Epithelial cell of proximal tubule (primary cell): ENCODE measurements around the gene C10orf71. TPM values are rescaled to one million over a fixed set of nuclear protein-coding genes. Genes with fewer than 3 reads are reported as not detected.

ENCODE experiments used
- DNase-seq: peaks from one replicate; pipeline ENCODE4 v3.0.0-alpha.2; 2011; ENCODE audit warnings: low read depth
- H3K4me3 ChIP-seq: 2 replicates; pipeline ENCODE4 v1.5.1; 2011; ENCODE audit warnings: low read depth, mild to moderate bottlenecking, low read length
- total RNA-seq: library from RNA; depleted of rRNA; stranded (reverse); fragments of >200 nt; gene quantifications from 2 replicates; pipeline ENCODE4 v1.2.3, GENCODE V29; 2015
- TF ChIP-seq, protein P1 (sequence below): conservative IDR thresholded peaks from 2 replicates; pipeline ENCODE4 v1.5.1; 2012; ENCODE audit warnings: low read depth, mild to moderate bottlenecking, low read length

The C10orf71 gene
- total RNA-seq, 1 donor from 2014 or later = not detected

DNA sequence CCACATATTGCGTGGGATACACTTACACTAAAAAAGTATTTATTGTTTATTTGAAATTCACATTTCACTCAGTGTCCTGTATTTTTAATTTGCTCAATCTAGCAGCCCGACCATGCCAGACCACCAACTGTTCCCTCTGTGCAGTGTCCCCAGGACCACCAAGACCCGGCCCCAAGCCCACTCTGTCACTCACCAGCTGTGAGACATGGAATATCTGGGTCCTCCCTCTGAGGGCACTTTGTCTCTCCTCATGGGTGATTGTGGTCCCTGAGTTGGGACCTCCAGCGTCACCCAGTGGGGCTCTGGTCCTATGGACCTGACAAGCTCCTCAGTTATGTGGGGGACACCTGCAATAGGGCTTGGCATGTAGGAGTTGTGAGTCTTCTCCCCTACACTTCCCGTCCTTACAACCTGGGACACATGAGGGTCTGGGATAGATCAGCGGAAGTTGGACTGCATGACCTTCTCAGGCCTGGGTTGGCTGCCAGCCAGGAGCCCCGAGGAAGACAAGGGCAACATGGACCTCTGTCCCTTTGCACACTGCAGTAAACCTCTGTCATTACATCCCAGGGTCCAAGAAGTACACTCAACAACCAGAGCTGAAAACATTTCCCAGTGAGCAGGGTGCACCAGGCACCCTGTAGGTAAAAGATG is 12.1 kb downstream of the C10orf71 start:
- TF ChIP-seq, protein P1, sequence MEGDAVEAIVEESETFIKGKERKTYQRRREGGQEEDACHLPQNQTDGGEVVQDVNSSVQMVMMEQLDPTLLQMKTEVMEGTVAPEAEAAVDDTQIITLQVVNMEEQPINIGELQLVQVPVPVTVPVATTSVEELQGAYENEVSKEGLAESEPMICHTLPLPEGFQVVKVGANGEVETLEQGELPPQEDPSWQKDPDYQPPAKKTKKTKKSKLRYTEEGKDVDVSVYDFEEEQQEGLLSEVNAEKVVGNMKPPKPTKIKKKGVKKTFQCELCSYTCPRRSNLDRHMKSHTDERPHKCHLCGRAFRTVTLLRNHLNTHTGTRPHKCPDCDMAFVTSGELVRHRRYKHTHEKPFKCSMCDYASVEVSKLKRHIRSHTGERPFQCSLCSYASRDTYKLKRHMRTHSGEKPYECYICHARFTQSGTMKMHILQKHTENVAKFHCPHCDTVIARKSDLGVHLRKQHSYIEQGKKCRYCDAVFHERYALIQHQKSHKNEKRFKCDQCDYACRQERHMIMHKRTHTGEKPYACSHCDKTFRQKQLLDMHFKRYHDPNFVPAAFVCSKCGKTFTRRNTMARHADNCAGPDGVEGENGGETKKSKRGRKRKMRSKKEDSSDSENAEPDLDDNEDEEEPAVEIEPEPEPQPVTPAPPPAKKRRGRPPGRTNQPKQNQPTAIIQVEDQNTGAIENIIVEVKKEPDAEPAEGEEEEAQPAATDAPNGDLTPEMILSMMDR = no peak
- no peak overlapping the region for H3K4me3 ChIP-seq
- DNase-seq = no peak

DNA sequence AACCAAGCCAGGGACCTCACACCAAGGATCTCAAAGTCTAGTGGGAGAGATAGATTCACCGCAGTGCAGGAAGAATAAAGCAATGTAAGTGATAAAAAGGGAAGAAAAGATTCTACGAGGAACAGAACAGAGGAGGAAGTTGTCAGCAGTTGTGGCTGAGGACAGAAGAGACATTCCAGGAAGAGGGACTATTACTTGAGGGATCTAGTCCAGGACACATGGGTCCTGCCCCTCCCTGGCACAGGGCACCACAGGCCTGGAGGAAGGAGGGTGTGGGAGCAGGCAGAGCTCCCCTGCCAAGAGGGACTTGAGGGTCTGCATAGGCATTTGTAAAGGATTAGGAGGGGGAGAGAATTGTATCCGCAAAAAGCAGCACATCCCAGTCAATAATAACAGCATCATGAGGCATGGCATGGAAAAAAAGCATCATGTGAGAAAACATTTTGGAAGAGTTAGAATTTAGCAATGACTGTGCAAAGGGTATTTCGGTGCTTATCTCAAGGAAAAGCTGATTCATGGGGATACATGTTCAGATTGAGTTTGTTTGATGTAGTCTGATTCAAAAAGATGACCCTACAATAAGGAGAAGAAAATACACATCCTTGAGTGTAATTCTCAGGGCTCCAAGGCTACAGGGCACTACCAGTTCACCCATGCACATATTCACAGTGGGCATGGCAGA is 12.7 kb downstream of the C10orf71 start:
- DNase-seq = no peak
- no peak overlapping the region for H3K4me3 ChIP-seq
- TF ChIP-seq, protein P1 = no peak

DNA sequence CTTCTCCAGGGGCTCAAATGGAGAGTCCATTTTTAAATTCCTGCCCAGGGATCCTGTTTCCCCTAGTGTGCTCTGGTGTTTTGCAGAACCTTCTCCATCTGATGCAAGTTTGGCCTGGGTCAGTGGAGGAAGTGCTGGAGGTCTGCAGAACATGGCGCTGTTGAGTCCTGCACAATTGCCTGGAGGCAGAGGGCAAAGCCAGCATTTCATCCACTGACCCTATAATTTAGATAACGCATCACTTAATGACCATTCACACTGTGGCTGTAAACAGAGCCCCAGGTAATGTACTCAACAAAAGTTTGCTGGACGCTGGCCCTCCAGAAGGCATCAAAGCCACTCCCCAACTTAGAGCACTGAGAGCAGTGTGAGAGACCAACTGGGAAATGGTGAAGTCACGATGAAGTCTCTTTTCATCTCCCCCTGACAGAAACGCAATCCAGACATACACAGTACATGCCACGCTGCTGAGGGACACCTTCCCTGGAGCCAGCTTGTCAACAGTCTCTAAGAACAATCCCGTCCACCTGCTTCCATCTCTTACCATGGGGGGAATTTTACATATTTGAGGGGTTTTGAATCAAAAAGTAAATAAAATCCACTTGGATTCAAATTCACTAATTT is 13.4 kb downstream of the C10orf71 start:
- TF ChIP-seq, protein P1 = no peak
- DNase-seq = no peak
- H3K4me3 ChIP-seq = no peak overlapping the region

DNA sequence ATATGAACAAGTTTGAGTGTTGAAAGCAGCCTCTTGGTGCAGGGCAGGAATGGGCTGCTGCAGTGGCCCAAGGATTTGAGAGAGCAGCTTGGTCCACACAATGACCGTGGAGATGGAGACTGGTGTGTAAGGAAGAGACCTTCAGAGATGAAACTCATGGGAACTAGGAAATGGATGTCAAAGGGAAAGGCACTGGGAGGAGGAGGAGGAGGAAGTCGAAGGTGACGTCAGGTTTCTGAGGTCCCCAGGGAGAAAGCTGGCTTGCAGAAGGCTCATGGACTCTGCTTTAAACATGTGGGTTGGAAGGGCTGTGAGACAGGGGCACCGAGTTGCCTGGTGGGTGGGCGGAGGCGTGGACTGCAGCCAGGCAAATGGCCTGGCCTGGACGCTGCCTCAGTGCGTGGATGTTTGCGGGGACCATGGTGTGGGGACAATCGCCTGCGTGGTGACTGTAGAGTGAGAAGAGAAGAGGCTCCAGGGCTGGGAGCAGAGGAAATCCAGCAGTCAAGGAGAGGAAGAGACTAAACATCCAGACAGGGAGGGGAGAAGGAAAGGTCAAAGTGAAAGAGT is 14.6 kb downstream of the C10orf71 start:
- no peak overlapping the region for H3K4me3 ChIP-seq
- TF ChIP-seq, protein P1 = no peak
- no peak for DNase-seq

DNA sequence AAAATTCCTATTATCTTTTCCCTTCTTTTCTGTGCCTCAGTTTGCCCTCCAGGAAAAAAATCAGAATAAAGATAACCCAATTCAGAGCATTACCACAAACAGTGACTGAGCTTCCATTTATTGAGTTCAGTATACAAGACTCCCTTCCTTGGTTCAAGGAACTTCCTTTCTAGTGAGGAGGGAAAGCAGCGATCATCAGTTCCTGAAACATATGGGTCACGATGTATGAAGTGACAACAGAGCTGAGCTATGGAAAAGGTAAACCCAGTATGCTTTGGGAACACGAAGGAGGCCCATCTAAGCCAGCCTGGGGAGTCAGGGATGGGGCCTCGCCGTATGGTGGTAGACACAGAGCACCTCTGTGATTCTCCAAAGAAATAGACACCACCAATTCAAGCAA is 15.8 kb downstream of the C10orf71 start:
- H3K4me3 ChIP-seq = no peak overlapping the region
- no peak for DNase-seq
- TF ChIP-seq, protein P1 = no peak

DNA sequence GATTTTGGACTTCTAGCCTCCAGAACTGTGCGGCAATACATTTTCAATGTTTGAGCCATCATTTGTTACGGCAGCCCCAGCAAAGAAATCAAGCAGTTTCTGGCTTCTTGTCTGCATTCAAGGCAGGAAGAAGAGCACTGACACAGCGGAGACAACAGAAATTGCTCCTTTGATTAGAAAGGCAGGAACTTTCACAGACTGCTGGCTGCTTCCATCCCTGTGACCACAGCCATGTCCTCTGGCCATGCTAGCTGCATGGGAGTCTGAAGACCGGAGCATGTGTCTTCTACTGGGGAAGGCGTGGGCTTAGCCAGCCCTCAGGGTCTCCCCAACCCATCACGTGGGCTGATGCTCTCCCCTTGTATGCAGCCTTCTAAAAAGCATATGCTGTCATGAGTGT is 19.1 kb downstream of the C10orf71 start:
- DNase-seq = no peak
- H3K4me3 ChIP-seq = no peak overlapping the region
- TF ChIP-seq, protein P1 = no peak
